ENCODE data around the gene CPNE5.
A peak's percentile ranks its signal among the peaks of the same experiment; 100 is the strongest.

The CPNE5 gene

GRCh38 chr6:36850021-36850420 is 10.8 kb upstream of the CPNE5 start:
- H3K27ac ChIP-seq = no peak overlapping the region
- peaks cover 0 to 30% (median 22%) of the 10 kb centered on the region in 4 donors for H3K4me1 ChIP-seq
- no peak for DNase-seq
- no peak for TF ChIP-seq CTCF (IDR thresholded peaks at IDR 0.05)
- H3K27me3 ChIP-seq = no peaks in the 10 kb centered on the region
- no peak overlapping the region for H3K4me3 ChIP-seq
- intact Hi-C loops (cut with DNase I; ENCODE audit: low total_unique reads) = loop anchor here (10.0 kb wide), 1 partner anchor 165 kb away; no protein-coding TSS in a partner anchor
- no peaks in the 10 kb centered on the region for H3K9me3 ChIP-seq
- H3K36me3 ChIP-seq = peaks cover 0 to 1% (median 0%) of the 10 kb centered on the region in 3 donors

- Histone ChIP-seq H3K4me3 (peak overlapping the region in 1 of 2 donors; percentile 19), H3K27ac (no peak overlapping the region), H3K9me3 (no peaks in the 10 kb centered on the region), H3K4me1 (peaks cover 0 to 30% (median 20%) of the 10 kb centered on the region in 4 donors), H3K36me3 (no peaks in the 10 kb centered on the region), H3K27me3 (no peaks in the 10 kb centered on the region)
- no peak for TF ChIP-seq CTCF (IDR thresholded peaks at IDR 0.05)
- intact Hi-C loops (cut with DNase I; ENCODE audit: low total_unique reads) = loop anchor here (5.0 to 10.0 kb wide), 2 partner anchors 82 to 224 kb away; no protein-coding TSS in a partner anchor
- peak in 1 of 2 donors; percentile 65 for DNase-seq
Observed at GRCh38 chr6:36848658-36849441, 9.6 kb upstream of the CPNE5 start.

GRCh38 chr6:36847991-36848390 is 8.7 kb upstream of the CPNE5 start:
- no peaks in the 10 kb centered on the region for H3K27me3 ChIP-seq
- no peaks in the 10 kb centered on the region for H3K36me3 ChIP-seq
- TF ChIP-seq CTCF (IDR thresholded peaks at IDR 0.05) = no peak
- DNase-seq = no peak
- no peak overlapping the region for H3K27ac ChIP-seq
- H3K9me3 ChIP-seq = no peaks in the 10 kb centered on the region
- peaks cover 0 to 24% (median 14%) of the 10 kb centered on the region in 4 donors for H3K4me1 ChIP-seq
- intact Hi-C loops (cut with DNase I; ENCODE audit: low total_unique reads) = loop anchor here (5.0 to 10.0 kb wide), 2 partner anchors 81 to 223 kb away; no protein-coding TSS in a partner anchor
- no peak overlapping the region for H3K4me3 ChIP-seq

GRCh38 chr6:36847152-36847551 is 7.9 kb upstream of the CPNE5 start:
- TF ChIP-seq CTCF (IDR thresholded peaks at IDR 0.05) = no peak
- H3K4me3 ChIP-seq = no peak overlapping the region
- H3K27me3 ChIP-seq = no peaks in the 10 kb centered on the region
- DNase-seq = no peak
- H3K36me3 ChIP-seq = no peaks in the 10 kb centered on the region
- intact Hi-C loops (cut with DNase I; ENCODE audit: low total_unique reads) = loop anchor here (5.0 to 10.0 kb wide), 2 partner anchors 80 to 222 kb away; no protein-coding TSS in a partner anchor
- H3K27ac ChIP-seq = no peak overlapping the region
- no peaks in the 10 kb centered on the region for H3K9me3 ChIP-seq
- H3K4me1 ChIP-seq = peaks cover 0 to 17% (median 7%) of the 10 kb centered on the region in 4 donors

GRCh38 chr6:36845233-36845632 is 6.0 kb upstream of the CPNE5 start:
- Histone ChIP-seq H3K4me1 (peaks cover 0 to 19% (median 11%) of the 10 kb centered on the region in 4 donors), H3K9me3 (no peaks in the 10 kb centered on the region), H3K27me3 (no peaks in the 10 kb centered on the region), H3K27ac (no peak overlapping the region), H3K36me3 (no peaks in the 10 kb centered on the region), H3K4me3 (no peak overlapping the region)
- intact Hi-C loops (cut with DNase I; ENCODE audit: low total_unique reads) = loop anchor here (5.0 to 10.0 kb wide), 2 partner anchors 78 to 220 kb away; no protein-coding TSS in a partner anchor
- no peak for TF ChIP-seq CTCF (IDR thresholded peaks at IDR 0.05)
- DNase-seq = no peak

Measured in tibial artery (tissue), 4 donors.